T-helper 1 cell (primary cell): Measurements from ENCODE around the gene KLHDC2.
"Not testable (repeated sequence)": the region's sequence is repeated elsewhere in the genome, so short reads cannot be mapped to it uniquely, and the experiment has no call there.

Source experiments
- DNase-seq, 5 donors: peaks; one replicate each; pipeline ENCODE4 v3.0.0-alpha.2; 2012 to 2020

KLHDC2 gene

DNA sequence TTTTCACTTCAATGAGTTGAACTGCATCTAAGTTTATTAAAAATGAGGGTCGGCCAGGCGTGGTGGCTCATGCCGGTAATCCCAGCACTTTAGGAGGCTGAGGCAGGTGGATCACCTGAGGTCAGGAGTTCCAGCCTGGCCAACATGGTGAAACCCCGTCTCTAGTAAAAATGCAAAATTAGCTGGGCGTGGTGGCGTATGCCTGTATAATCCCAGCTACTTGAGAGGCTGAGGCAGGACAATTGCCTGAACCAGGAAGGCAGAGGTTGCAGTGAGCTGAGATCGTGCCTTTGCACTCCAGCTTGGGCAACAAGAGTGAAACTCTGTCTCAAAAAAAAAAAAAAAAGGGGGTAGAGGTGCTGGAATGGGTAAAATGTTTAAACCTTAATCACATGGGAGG lies 13.1 kb downstream of the KLHDC2 start:
- DNase-seq: not testable (repeated sequence)

DNA sequence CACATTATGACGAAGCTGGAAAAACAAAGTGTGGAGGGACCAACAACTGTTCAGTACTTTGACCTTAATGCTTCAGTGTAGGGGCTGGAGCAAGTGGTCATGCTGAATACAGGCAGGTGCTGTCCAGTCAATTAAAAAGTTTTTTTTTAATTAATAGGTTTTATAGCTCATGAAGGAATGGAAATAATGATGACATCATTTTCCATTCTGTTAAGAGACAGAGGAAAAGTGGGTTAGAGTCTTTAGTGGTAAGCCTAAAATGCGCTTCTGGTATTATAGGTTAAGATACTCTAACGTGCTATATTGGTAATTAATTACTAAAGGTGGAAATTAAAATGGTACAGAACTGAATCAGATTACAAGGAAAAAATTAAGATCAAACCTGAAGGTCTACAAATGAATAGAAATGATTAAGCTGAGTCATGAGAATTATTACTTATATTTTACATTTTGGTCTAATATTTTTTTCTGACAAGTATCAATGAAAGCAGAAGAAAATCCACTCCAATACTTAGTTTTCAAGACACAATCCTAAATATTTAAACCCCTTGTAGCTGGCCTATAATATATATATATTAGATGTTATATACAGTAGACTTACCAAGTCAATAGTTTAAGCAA lies 15.6 kb downstream of the KLHDC2 start:
- DNase-seq: no peak

DNA sequence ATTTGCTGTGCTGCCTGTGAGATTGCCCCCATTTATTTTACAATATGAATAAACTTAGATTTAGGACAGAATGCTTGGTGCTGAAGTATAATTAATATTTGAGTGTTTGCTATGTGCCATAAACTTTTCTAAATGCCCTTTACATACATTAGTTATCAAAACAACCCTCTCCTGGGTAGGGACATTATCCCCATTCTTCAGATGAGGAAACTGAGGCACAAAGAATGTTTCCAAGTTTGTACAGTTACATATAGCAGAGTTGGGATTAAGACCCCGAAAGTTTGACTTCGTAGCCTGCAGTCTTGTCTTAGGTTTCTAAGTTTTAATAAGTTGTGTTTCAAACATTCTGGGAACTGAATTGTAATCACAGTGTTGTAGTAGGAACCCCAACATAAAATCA lies 18.4 kb downstream of the KLHDC2 start:
- DNase-seq: no peak

DNA sequence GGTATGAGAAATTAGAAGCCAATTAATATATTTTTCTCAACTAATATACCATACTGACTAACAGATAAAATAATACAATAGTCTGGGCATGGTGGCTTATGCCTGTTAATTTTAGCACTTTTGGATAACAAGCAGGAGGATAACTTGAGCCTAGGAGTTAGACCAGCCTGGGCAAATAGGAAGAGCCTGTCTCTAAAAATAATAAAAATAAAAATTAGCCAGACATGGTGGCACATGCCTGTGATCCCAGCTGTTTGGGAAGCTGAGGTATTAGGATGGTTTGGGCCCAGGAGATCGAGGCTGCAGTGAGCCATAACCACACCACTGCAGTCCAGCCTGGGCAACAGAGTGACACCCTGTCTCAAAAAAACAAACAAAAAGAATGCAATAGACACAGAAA lies 24.7 kb downstream of the KLHDC2 start:
- no peak for DNase-seq

DNA sequence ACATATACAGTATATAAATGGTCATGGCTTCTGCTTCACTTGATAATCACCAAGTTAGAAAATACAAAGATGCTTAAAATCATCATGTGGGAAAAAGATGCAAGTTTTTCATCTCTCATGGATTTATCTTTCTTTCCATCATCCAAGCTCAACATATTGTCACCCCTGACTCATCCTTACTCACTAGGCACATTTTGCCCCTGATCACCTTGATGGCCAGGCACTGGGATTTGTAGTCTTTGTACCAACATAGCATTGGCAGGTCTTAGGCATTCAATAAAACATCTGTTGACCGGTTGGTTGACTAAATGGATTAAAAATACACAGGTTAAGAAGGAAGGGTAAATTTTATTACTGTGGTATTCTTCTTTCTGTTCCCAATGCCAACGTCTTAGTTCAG lies 28.1 kb downstream of the KLHDC2 start:
- no peak for DNase-seq

DNA sequence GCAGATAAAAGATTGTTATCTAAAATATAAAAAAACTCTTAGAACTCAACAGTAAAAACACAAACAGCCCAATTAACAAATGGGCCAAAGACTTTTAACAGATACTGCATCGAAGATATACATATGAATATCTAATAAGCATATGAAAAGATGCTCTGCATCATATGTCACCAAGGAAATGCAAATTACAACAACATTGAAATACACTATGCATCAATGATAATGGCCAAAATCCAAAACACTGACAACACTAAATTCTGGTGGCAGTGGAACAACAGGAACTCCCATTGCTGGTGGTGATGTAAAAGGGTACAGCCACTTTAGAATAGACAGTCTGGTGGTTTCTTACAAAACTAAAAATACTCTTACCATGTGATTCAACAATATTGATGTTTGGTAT lies 40.8 kb downstream of the KLHDC2 start:
- no peak for DNase-seq

DNA sequence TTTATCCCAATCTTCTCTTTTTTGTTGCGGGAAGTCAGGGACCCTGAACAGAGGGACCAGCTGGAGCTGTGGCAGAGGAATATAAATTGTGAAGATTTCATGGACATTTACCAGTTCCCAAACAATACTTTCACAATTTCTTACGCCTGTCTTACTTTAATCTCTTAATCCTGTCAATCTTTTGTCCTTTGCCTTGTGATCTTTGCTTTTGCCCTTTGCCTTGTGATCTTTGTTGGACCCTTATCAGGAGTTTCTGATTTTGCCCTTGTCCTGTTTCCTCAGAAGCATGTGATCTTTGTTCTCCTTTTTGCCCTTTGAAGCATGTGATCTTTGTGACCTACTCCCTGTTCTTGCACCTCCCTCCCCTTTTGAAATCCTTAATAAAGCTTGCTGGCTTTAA lies 48.2 kb downstream of the KLHDC2 start:
- DNase-seq: not testable (repeated sequence)

DNA sequence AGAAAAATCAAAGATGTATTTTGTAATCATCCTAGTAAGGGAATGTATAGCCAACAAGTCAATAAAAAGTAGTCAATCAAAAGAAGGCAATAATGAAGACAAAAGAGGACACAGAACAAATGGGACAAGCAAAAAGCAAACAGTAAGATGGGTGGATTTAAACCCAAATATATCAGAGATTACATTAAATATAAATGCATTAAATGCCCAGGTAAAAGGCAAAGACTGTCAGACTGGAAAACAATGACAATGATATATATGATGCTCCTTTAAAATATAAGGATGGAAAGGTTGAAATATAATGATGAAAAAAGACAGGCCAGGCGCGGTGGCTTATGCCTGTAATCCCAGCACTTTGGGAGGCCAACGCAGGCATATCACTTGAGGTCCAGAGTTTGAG lies 48.9 kb downstream of the KLHDC2 start:
- DNase-seq: no peak

DNA sequence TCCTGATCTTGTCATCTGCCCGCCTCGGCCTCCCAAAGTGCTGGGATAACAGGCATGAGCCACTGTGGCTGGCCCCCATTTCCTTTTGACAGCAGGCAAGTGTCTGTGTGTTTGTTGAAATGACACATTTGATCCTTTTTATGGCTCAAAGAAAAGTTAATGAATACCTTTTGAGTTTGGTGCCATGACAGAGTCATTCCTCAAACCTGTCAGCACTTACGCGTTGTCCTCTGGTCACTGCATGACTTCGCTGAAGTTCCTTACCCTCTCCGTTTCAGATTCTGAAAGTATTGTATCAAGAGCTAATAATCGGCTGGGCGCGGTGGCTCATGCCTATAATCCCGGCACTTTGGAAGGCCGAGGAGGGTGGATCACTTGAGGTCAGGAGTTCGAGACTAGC lies 52.2 kb downstream of the KLHDC2 start:
- DNase-seq: no peak

DNA sequence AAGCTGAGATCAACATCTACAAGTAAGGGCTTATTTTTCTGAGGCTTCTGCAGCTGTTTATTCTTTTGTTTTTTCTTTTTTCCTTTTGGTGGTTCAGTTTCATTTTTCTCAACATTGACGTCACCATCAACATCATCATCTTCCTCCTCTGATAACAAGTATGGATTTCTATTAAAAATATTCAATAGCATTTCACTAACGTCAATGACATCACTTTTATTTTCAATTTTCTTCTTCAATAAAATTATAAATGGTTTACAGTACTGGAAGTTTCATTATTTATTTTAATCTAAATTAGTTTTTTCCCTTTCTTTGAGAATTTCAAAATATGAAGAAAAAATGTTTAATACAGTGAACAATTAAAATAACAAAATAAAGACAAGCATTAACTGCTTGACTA lies 60.7 kb downstream of the KLHDC2 start:
- DNase-seq: no peak
